ENCODE data around the gene AHCYL1.

GRCh38 chr1:109985247-109986053 is 885 bp downstream of the AHCYL1 start:
- TF ChIP-seq CTCF (IDR thresholded peaks at IDR 0.05; ENCODE audit: low read depth, low read length) (no peak), POLR2A (IDR thresholded peaks at IDR 0.05; ENCODE audit: extremely low read depth, insufficient read length) (no peak), MAX (IDR thresholded peaks at IDR 0.05; ENCODE audit: low read depth, low read length) (no peak), MYC (IDR thresholded peaks at IDR 0.05; ENCODE audit: low read depth, low read length) (no peak)
